ENCODE data around the gene ACSL1. TPM values are rescaled to one million over a fixed set of nuclear protein-coding genes. Genes with fewer than 3 reads are reported as not detected.

The ACSL1 gene
- total and polyA plus RNA-seq, 2 experiments from 2014 or later = 6.2 to 13.1 TPM

GRCh38 chr4:184851200-184851541 is 25.4 kb upstream of the ACSL1 start:
- H3K4me2 ChIP-seq = no peak overlapping the region
- no peaks in the 10 kb centered on the region for H3K27me3 ChIP-seq (ENCODE audit: insufficient read depth)
- H3K4me1 Mint-ChIP-seq = no peaks in the 10 kb centered on the region
- no peak for TF ChIP-seq CTCF (conservative IDR thresholded peaks at IDR 0.05; ENCODE audit: low read depth in 2 of 2)
- no peak for TF ChIP-seq JUNB (IDR thresholded peaks at IDR 0.05; ENCODE audit: unreplicated experiment)
- TF ChIP-seq POLR2AphosphoS5 (IDR thresholded peaks at IDR 0.05; ENCODE audit: low read depth) = no peak
- TF ChIP-seq ZNF114 (CRISPR knock-in tag; IDR thresholded peaks at IDR 0.05) = no peak
- no peaks in the 10 kb centered on the region for H3K36me3 Mint-ChIP-seq (ENCODE audit: low read depth)
- H3K27ac ChIP-seq (ENCODE audit: low read depth) = no peak overlapping the region
- no peaks in the 10 kb centered on the region for H3K4me1 ChIP-seq (ENCODE audit: insufficient read depth)
- no peaks in the 10 kb centered on the region for H3F3A ChIP-seq (replicated peaks; ENCODE audit: low read depth)
- H2AFZ ChIP-seq = peak overlapping the region; percentile 53; the same call in 1 of the 2 replicates
- H3K4me3 Mint-ChIP-seq = no peak overlapping the region
- no peak overlapping the region for H3K27ac Mint-ChIP-seq
- H3K27me3 Mint-ChIP-seq (ENCODE audit: insufficient read depth, low read depth, poor library complexity) = peaks cover 3% of the 10 kb centered on the region
- H3K79me2 ChIP-seq (replicated peaks; ENCODE audit: insufficient read depth) = no peaks in the 10 kb centered on the region
- H3K36me3 ChIP-seq (ENCODE audit: insufficient read depth) = no peaks in the 10 kb centered on the region
- peaks cover 3% of the 10 kb centered on the region; the same call in 1 of the 2 replicates for H3K9me2 ChIP-seq (ENCODE audit: insufficient read depth)
- H4K20me1 ChIP-seq (replicated peaks; ENCODE audit: insufficient read depth) = no peaks in the 10 kb centered on the region
- DNase-seq (ENCODE audit: low spot score) (no peak), ATAC-seq (peak; percentile 57)
- no peak overlapping the region for H3K4me3 ChIP-seq
- H3K9me3 Mint-ChIP-seq = no peaks in the 10 kb centered on the region

- Histone ChIP-seq H3K9me2 (ENCODE audit: insufficient read depth) (peaks cover 3% of the 10 kb centered on the region; the same call in 1 of the 2 replicates), H3K4me2 (no peak overlapping the region), H4K20me1 (replicated peaks; ENCODE audit: insufficient read depth) (no peaks in the 10 kb centered on the region), H3K36me3 (ENCODE audit: insufficient read depth) (no peaks in the 10 kb centered on the region), H3K79me2 (replicated peaks; ENCODE audit: insufficient read depth) (no peaks in the 10 kb centered on the region), H3K27me3 (ENCODE audit: insufficient read depth) (no peaks in the 10 kb centered on the region), H3K4me3 (no peak overlapping the region), H3K27ac (ENCODE audit: low read depth) (no peak overlapping the region), H3F3A (replicated peaks; ENCODE audit: low read depth) (no peaks in the 10 kb centered on the region), H3K4me1 (ENCODE audit: insufficient read depth) (no peaks in the 10 kb centered on the region), H2AFZ (peak overlapping the region; percentile 53; the same call in 1 of the 2 replicates)
- Mint-ChIP-seq H3K36me3 (ENCODE audit: low read depth) (no peaks in the 10 kb centered on the region), H3K27ac (no peak overlapping the region), H3K4me1 (no peaks in the 10 kb centered on the region), H3K4me3 (no peak overlapping the region), H3K27me3 (ENCODE audit: insufficient read depth, low read depth, poor library complexity) (peaks cover 3% of the 10 kb centered on the region), H3K9me3 (no peaks in the 10 kb centered on the region)
- TF ChIP-seq EZH2phosphoT487 (IDR thresholded peaks at IDR 0.05; ENCODE audit: unreplicated experiment) (no peak), CTCF (conservative IDR thresholded peaks at IDR 0.05; ENCODE audit: low read depth in 2 of 2) (no peak), JUNB (IDR thresholded peaks at IDR 0.05; ENCODE audit: unreplicated experiment) (no peak), EZH2 (IDR thresholded peaks at IDR 0.05; ENCODE audit: low read depth, unreplicated experiment) (no peak), NANOG (IDR thresholded peaks at IDR 0.05; ENCODE audit: borderline replicate concordance) (no peak), ZNF331 (CRISPR knock-in tag; IDR thresholded peaks at IDR 0.05; ENCODE audit: low read depth) (no peak)
- DNase-seq (ENCODE audit: low spot score) = no peak
- peak; percentile 32; the same call in 1 of the 3 replicates for ATAC-seq
These were observed 24.8 kb upstream of the ACSL1 start for GRCh38 chr4:184850431-184851199.

Data from GM23338 (cell line).